HepG2 (cell line): Measurements from ENCODE around the gene RARG. TPM values are rescaled to one million over a fixed set of nuclear protein-coding genes. Genes with fewer than 3 reads are reported as not detected.
A peak's percentile ranks its signal among the peaks of the same experiment; 100 is the strongest.

Source experiments
- ATAC-seq: fragments of 200-7000 bp; cut with Tn5 transposase; 3 replicates; pipeline ENCODE4 v1.9.1; 2020; ENCODE audit warnings: mild to moderate bottlenecking, moderate library complexity
- BruUV-seq: library from RNA; stranded (reverse); fragments of 400-500 nt; replicated peaks from 2 replicates; lab custom pipeline; 2021; lab: Mats Ljungman, UMichigan
- CTCF ChIA-PET: fragments of 300-600 bp; formaldehyde crosslinking; extraction: SDS; loops from one replicate; lab custom pipeline; 2021; ENCODE audit warnings: low total read pairs, inconsistent platforms, low intra/inter-chr PET ratio; lab: Yijun Ruan, JAX
- POLR2A ChIA-PET: fragments of 350-600 bp; sonication (Branson Sonifier 250); formaldehyde crosslinking; loops from one replicate; lab custom pipeline; 2020; ENCODE audit warnings: antibody characterized with exemption, inconsistent platforms; lab: Yijun Ruan, JAX
- DNase-seq: peaks from one replicate; pipeline ENCODE4 v3.0.0-alpha.2; 2015; ENCODE audit warnings: low spot score
- FAIRE-seq: peaks from 3 replicates; lab custom pipeline; 2011; peaks lifted over from hg19 to GRCh38; lab: Jason Lieb, UNC
- H2AFZ ChIP-seq: one replicate; pipeline ENCODE4 v1.6.1; 2011; ENCODE audit warnings: low read length, inconsistent platforms
- H3K27ac ChIP-seq: fragments of 300-600 bp; 3 replicates; pipeline ENCODE4 v1.8.0; 2011; ENCODE audit warnings: mixed run types, mild to moderate bottlenecking, mixed read lengths, low read length, inconsistent platforms; ENCODE audit not compliant: insufficient read depth; ENCODE audit errors: extremely low read length
- H3K27me3 ChIP-seq, 2 experiments: fragments of 200-600 bp in 1 of 2; 2 replicates in 1 of 2; 3 replicates in 1 of 2; pipeline versions ENCODE4 v1.6.0 to v1.8.0; 2011; ENCODE audit warnings: low read length in 2 of 2, mild to moderate bottlenecking in 2 of 2, moderate library complexity in 2 of 2, inconsistent platforms in 1 of 2; ENCODE audit not compliant: insufficient read depth in 2 of 2, control insufficient read depth in 1 of 2
- H3K36me3 ChIP-seq, 2 experiments: fragments of 200-600 bp in 1 of 2; replicated peaks in 1 of 2; 2 replicates in 1 of 2; 3 replicates in 1 of 2; pipeline versions ENCODE4 v1.5.1 to v1.8.0; 2011; ENCODE audit warnings: low read length in 2 of 2, inconsistent platforms in 1 of 2; ENCODE audit not compliant: insufficient read depth in 2 of 2, control insufficient read depth in 1 of 2
- H3K4me1 ChIP-seq: 2 replicates; pipeline ENCODE4 v1.5.1; 2012; ENCODE audit warnings: low read length, inconsistent platforms; ENCODE audit not compliant: insufficient read depth
- H3K4me2 ChIP-seq: 2 replicates; pipeline ENCODE4 v1.6.0; 2011; ENCODE audit warnings: low read depth, low read length, inconsistent platforms
- H3K4me3 ChIP-seq, 3 experiments: fragments of 200-600 bp in 1 of 3; sonication (generic), shearing (Covaris generic) in 1 of 3; replicated peaks in 1 of 3; 2 replicates each; pipeline ENCODE4 v1.5.1; 2011 to 2016; ENCODE audit warnings: low read length in 3 of 3, inconsistent platforms in 2 of 3, low read depth in 2 of 3, mild to moderate bottlenecking in 2 of 3, control low read depth in 1 of 3, mixed read lengths in 1 of 3; ENCODE audit not compliant: insufficient read depth in 1 of 3
- H3K79me2 ChIP-seq: one replicate; pipeline ENCODE4 v1.6.1; 2011; ENCODE audit warnings: low read length, inconsistent platforms; ENCODE audit not compliant: insufficient read depth
- H3K9ac ChIP-seq: 2 replicates; pipeline ENCODE4 v1.6.0; 2011; ENCODE audit warnings: mild to moderate bottlenecking, low read depth, low read length, inconsistent platforms; ENCODE audit not compliant: insufficient read depth
- H3K9me3 ChIP-seq: 2 replicates; pipeline ENCODE4 v1.5.1; 2012; ENCODE audit warnings: mild to moderate bottlenecking, low read length
- H4K20me1 ChIP-seq: 2 replicates; pipeline ENCODE4 v1.6.0; 2011; ENCODE audit warnings: inconsistent platforms, mild to moderate bottlenecking, low read length, moderate library complexity; ENCODE audit not compliant: insufficient read depth
- RORA ChIP-seq: sonication (generic); formaldehyde crosslinking; IDR thresholded peaks from 2 replicates; pipeline ENCODE4 v1.5.0; 2020; ENCODE audit warnings: mild to moderate bottlenecking, missing genetic modification reagents, moderate library complexity
- ZNF687 ChIP-seq: sonication (generic); formaldehyde crosslinking; IDR thresholded peaks from 2 replicates; pipeline ENCODE4 v1.5.1; 2020; ENCODE audit warnings: mild to moderate bottlenecking, missing genetic modification reagents, moderate library complexity
- ZNF749 ChIP-seq: sonication (generic); formaldehyde crosslinking; IDR thresholded peaks from 2 replicates; pipeline ENCODE4 v1.8.0; 2022; ENCODE audit warnings: mild to moderate bottlenecking, missing genetic modification reagents, moderate library complexity, borderline replicate concordance
- WGBS: methylation state at CpG from one replicate; pipeline ENCODE4 v1.1.6; 2017; ENCODE audit warnings: low lambda C conversion rate; 5-methylcytosine and 5-hydroxymethylcytosine counted together
- in situ Hi-C: cut with HindIII; loops from 2 replicates; pipeline ENCODE4 v1.10.0; 2017; ENCODE audit warnings: low pct_unique_long_range_greater_than_20kb; ENCODE audit not compliant: extremely low pct_ligation_motif_present
- intact Hi-C: fragments of 100-400 bp; cut with micrococcal nuclease; formaldehyde crosslinking; loops from one replicate; pipeline ENCODE4 v1.10.0; 2022; ENCODE audit not compliant: unreplicated experiment
- polyA plus RNA-seq, 8 experiments: library from polyadenylated mRNA; depleted of rRNA in 3 of 8; stranded (reverse) in 7 of 8; unstranded in 1 of 8; fragments of >200 nt; fragmentation: Illumina TruSeq in 4 of 8; extraction: Trizol in 4 of 8; gene quantifications; 2 replicates each; pipeline versions ENCODE4 v1.2.1 to v1.2.3, GENCODE V29; 2011 to 2016; ENCODE audit warnings: low read depth in 4 of 8, missing spikeins in 1 of 8, mixed read lengths in 1 of 8; ENCODE audit not compliant: insufficient read depth in 1 of 8
- total RNA-seq, 5 experiments: library from RNA; depleted of rRNA; stranded (reverse); fragments of >200 nt; fragmentation: Illumina TruSeq; extraction: Trizol; gene quantifications; 2 replicates each; pipeline ENCODE4 v1.2.3, GENCODE V29; 2016; ENCODE audit warnings: low read depth in 1 of 5

Gene RARG
- total and polyA plus RNA-seq, 2 of the 13 experiments (the other 11 are each of a cell fraction or from before 2014, with no cell fraction given), result 0.77 to 1.5 TPM

GRCh38 chr12:53253298-53253697 is 21.3 kb upstream of the RARG start:
- 91% methylated on average over 4 of the region's 13 CpGs for WGBS
- H3K9me3 ChIP-seq, result no peaks in the 10 kb centered on the region
- FAIRE-seq, result no peak
- in situ Hi-C loops (no loop called here), intact Hi-C loops (loop anchor here (5.0 kb wide), 1 partner anchor 41 kb away; no protein-coding TSS in a partner anchor)
- peak overlapping the region; percentile 86; the same call in 1 of the 2 replicates for H3K9ac ChIP-seq
- H3K36me3 ChIP-seq, result peaks cover 0 to 5% of the 10 kb centered on the region in 2 experiments; a peak in 2 of 5 replicates
- no peak for ATAC-seq
- DNase-seq, result no peak
- H3K4me1 ChIP-seq, result peaks cover 37% of the 10 kb centered on the region
- H2AFZ ChIP-seq, result no peak overlapping the region
- peak overlapping the region in 1 of 3 experiments; percentile 96; a peak in 2 of 6 replicates for H3K4me3 ChIP-seq
- H3K79me2 ChIP-seq, result peaks cover 13% of the 10 kb centered on the region
- TF ChIP-seq ZNF749 (no peak), ZNF687 (CRISPR knock-in tag) (0 out of 2 replicates have a peak, but pooled peaks have one; percentile 15), RORA (CRISPR knock-in tag) (no peak)
- no peak overlapping the region for H3K27ac ChIP-seq
- ChIA-PET POLR2A (interaction anchor here (0.6 to 2.6 kb wide), 3 partner anchors 14 to 68 kb away, joined by 3 to 17 read pairs (median 5); partner anchors contain the start of gene AAAS), CTCF (no interaction called here)
- H3K4me2 ChIP-seq, result peak overlapping the region; percentile 90
- no peaks in the 10 kb centered on the region for H4K20me1 ChIP-seq
- no peaks in the 10 kb centered on the region for H3K27me3 ChIP-seq
- BruUV-seq, result no TSS peak
